Spinal cord (tissue), 10 donors: ENCODE measurements around the gene HSPB7. TPM values are rescaled to one million over a fixed set of nuclear protein-coding genes. Genes with fewer than 3 reads are reported as not detected.
"Not testable (repeated sequence)": the region's sequence is repeated elsewhere in the genome, so short reads cannot be mapped to it uniquely, and the experiment has no call there.

ENCODE experiments used
- DNase-seq, 6 donors: peaks; one replicate each; pipeline versions ENCODE4 v3.0.0 to v3.0.0-alpha.2; 2013 to 2015; ENCODE audit warnings: low spot score in 6 of 6, low read depth in 4 of 6
- H3K27ac ChIP-seq: one replicate; pipeline ENCODE4 v1.5.1; 2013; ENCODE audit warnings: low read depth, low read length, control low read depth
- H3K27me3 ChIP-seq: one replicate; pipeline ENCODE4 v1.6.1; 2013; ENCODE audit warnings: low read length; ENCODE audit not compliant: control insufficient read depth, insufficient read depth
- H3K36me3 ChIP-seq: one replicate; pipeline ENCODE4 v1.6.1; 2013; ENCODE audit warnings: low read length; ENCODE audit not compliant: control insufficient read depth, insufficient read depth
- H3K4me1 ChIP-seq: one replicate; pipeline ENCODE4 v1.6.1; 2013; ENCODE audit warnings: low read length; ENCODE audit not compliant: control insufficient read depth, insufficient read depth
- H3K4me3 ChIP-seq: one replicate; pipeline ENCODE4 v1.5.1; 2013; ENCODE audit warnings: low read depth, low read length, control low read depth
- H3K9me3 ChIP-seq: one replicate; pipeline ENCODE4 v1.6.1; 2013; ENCODE audit warnings: low read length; ENCODE audit not compliant: control insufficient read depth, insufficient read depth
- WGBS: methylation state at CpG from one replicate; pipeline ENCODE4 v1.1.5; 2013; ENCODE audit warnings: missing lambda C conversion rate; ENCODE audit not compliant: insufficient coverage; 5-methylcytosine and 5-hydroxymethylcytosine counted together
- long read RNA-seq, 4 donors: transcript quantifications; one replicate each; lab custom pipeline, GENCODE V29; 2026
- polyA plus RNA-seq, 2 donors: library from polyadenylated mRNA; unstranded; fragments of 120-200 nt; gene quantifications; one replicate each; pipeline ENCODE4 v1.2.1, GENCODE V29; 2013; ENCODE audit not compliant: insufficient read length in 2 of 2
- total RNA-seq, 2 donors: library from RNA; depleted of rRNA in 1 of 2; stranded (reverse); fragments of 120-200 nt in 1 of 2; fragments of >200 nt in 1 of 2; gene quantifications; one replicate each; pipeline versions ENCODE4 v1.2.3 to v1.2.4, GENCODE V29; 2013 to 2014
- donor health status: healthy.

HSPB7 gene
- total RNA-seq, result 1 to 10 TPM; 1.4 to 1.6 TPM
- polyA plus RNA-seq, result 1 to 10 TPM; 2.6 to 2.7 TPM
- long read RNA-seq, donor 1, partial matches to known transcripts, result 0 of 1 reads
- long read RNA-seq, donor 1, other reads (novel, unspliced or antisense), result 0 of 1 reads
- long read RNA-seq, donor 2, partial matches to known transcripts, result 0 of 1 reads
- long read RNA-seq, donor 2, other reads (novel, unspliced or antisense), result 0 of 1 reads
- long read RNA-seq, donor 3, result 0 reads
- long read RNA-seq, donor 4, partial matches to known transcripts, result 0 of 1 reads
- long read RNA-seq, donor 4, other reads (novel, unspliced or antisense), result 0 of 1 reads

GRCh38 chr1:16017461-16018303 lies at the start of gene HSPB7:
Gene HSPB7 (minus strand): TSS chr1:16018043. CDS start chr1:16017963, 80 bp downstream.
- WGBS, result 38% methylated on average over 33 of the region's 37 CpGs
- peak in 4 of 6 donors; percentile 23 to 71 (median 54) for DNase-seq

GRCh38 chr1:16067127-16067768 lies 49.4 kb upstream of the HSPB7 start:
- Histone ChIP-seq H3K9me3 (no peaks in the 10 kb centered on the region), H3K27ac (no peak overlapping the region), H3K4me3 (no peak overlapping the region), H3K4me1 (peaks cover 30% of the 10 kb centered on the region), H3K36me3 (peaks cover 2% of the 10 kb centered on the region), H3K27me3 (no peaks in the 10 kb centered on the region)
- WGBS, result 27% methylated on average over 4 of the region's 6 CpGs
- DNase-seq, result peak in 1 of 6 donors; percentile 36

More at GRCh38 chr1:16017461-16018303, at the start of gene HSPB7:
- Histone ChIP-seq H3K4me3 (no peak within 1 kb of the TSS), H3K27me3 (no peaks in the 10 kb centered on the region), H3K36me3 (no peaks in the 10 kb centered on the region), H3K9me3 (no peaks in the 10 kb centered on the region), H3K27ac (peak within 1 kb of the TSS; percentile 70), H3K4me1 (peaks cover 54% of the 10 kb centered on the region)

GRCh38 chr1:16066245-16066644 lies 48.4 kb upstream of the HSPB7 start:
- peaks cover 2% of the 10 kb centered on the region for H3K36me3 ChIP-seq
- WGBS, result 84% methylated on average over 3 of the region's 4 CpGs
- no peaks in the 10 kb centered on the region for H3K27me3 ChIP-seq
- H3K4me3 ChIP-seq, result no peak overlapping the region
- peaks cover 32% of the 10 kb centered on the region for H3K4me1 ChIP-seq
- no peak overlapping the region for H3K27ac ChIP-seq
- no peaks in the 10 kb centered on the region for H3K9me3 ChIP-seq
- no peak for DNase-seq

- Histone ChIP-seq H3K4me1 (peaks cover 32% of the 10 kb centered on the region), H3K36me3 (no peaks in the 10 kb centered on the region), H3K27me3 (no peaks in the 10 kb centered on the region), H3K27ac (no peak overlapping the region), H3K4me3 (no peak overlapping the region), H3K9me3 (no peaks in the 10 kb centered on the region)
- 48% methylated on average over 7 of the region's 8 CpGs for WGBS
- no peak for DNase-seq
Measured at GRCh38 chr1:16065269-16065576, 47.4 kb upstream of the HSPB7 start.

GRCh38 chr1:16064536-16065268 lies 46.9 kb upstream of the HSPB7 start:
- Histone ChIP-seq H3K27ac (no peak overlapping the region), H3K27me3 (no peaks in the 10 kb centered on the region), H3K4me1 (peaks cover 32% of the 10 kb centered on the region), H3K9me3 (no peaks in the 10 kb centered on the region), H3K4me3 (no peak overlapping the region), H3K36me3 (no peaks in the 10 kb centered on the region)
- WGBS, result 67% methylated on average over 13 of the region's 13 CpGs
- no peak for DNase-seq

- WGBS, result 50% methylated on average over 6 of the region's 9 CpGs
- Histone ChIP-seq H3K4me3 (no peak overlapping the region), H3K27ac (no peak overlapping the region), H3K9me3 (no peaks in the 10 kb centered on the region), H3K27me3 (no peaks in the 10 kb centered on the region), H3K4me1 (peaks cover 32% of the 10 kb centered on the region), H3K36me3 (no peaks in the 10 kb centered on the region)
- no peak for DNase-seq
Measured at GRCh38 chr1:16063921-16064320, 46.1 kb upstream of the HSPB7 start.

- Histone ChIP-seq H3K27ac (no peak overlapping the region), H3K27me3 (no peaks in the 10 kb centered on the region), H3K4me3 (no peak overlapping the region), H3K4me1 (peaks cover 27% of the 10 kb centered on the region), H3K36me3 (peaks cover 1% of the 10 kb centered on the region), H3K9me3 (no peaks in the 10 kb centered on the region)
- DNase-seq, result no peak
- 80% methylated on average over 15 of the region's 15 CpGs for WGBS
Measured at GRCh38 chr1:16063226-16063829, 45.5 kb upstream of the HSPB7 start.

GRCh38 chr1:16062687-16063075 lies 44.8 kb upstream of the HSPB7 start:
- not testable (repeated sequence) for DNase-seq, H3K4me3 ChIP-seq, H3K36me3 ChIP-seq, H3K9me3 ChIP-seq, H3K27me3 ChIP-seq, H3K27ac ChIP-seq
- H3K4me1 ChIP-seq, result peaks cover 20% of the 10 kb centered on the region
- WGBS, result 81% methylated on average over 5 of the region's 9 CpGs
